GM23338 (cell line): Measurements from ENCODE around the gene MST1.

ENCODE experiments used
- EZH2 ChIP-seq: fragments of 200-600 bp; sonication (generic); IDR thresholded peaks from one replicate; pipeline ENCODE4 v1.8.0; 2017; ENCODE audit warnings: antibody characterized with exemption, mild to moderate bottlenecking, low read depth; ENCODE audit not compliant: unreplicated experiment
- EZH2phosphoT487 ChIP-seq: fragments of 200-600 bp; sonication (generic); IDR thresholded peaks from one replicate; pipeline ENCODE4 v1.8.1; 2018; ENCODE audit warnings: antibody characterized with exemption; ENCODE audit not compliant: unreplicated experiment
- POLR2AphosphoS5 ChIP-seq: IDR thresholded peaks from 2 replicates; pipeline ENCODE4 v1.6.1; 2016; ENCODE audit warnings: antibody characterized with exemption, low read depth
- TF ChIP-seq, protein P1 (sequence below), 2 experiments: fragments of 200-600 bp in 1 of 2; sonication (generic) in 1 of 2; conservative IDR thresholded peaks; 2 replicates each; pipeline versions ENCODE4 v1.5.1 to v1.6.1; 2016 to 2017; ENCODE audit warnings: antibody characterized with exemption in 2 of 2, low read depth in 2 of 2, mild to moderate bottlenecking in 2 of 2, moderate library complexity in 1 of 2
- TF ChIP-seq, protein P2 (sequence below): IDR thresholded peaks from one replicate; pipeline ENCODE4 v1.6.1; 2018; ENCODE audit warnings: antibody characterized with exemption; ENCODE audit not compliant: unreplicated experiment
- TF ChIP-seq, protein P3 (sequence below): IDR thresholded peaks from 2 replicates; pipeline ENCODE4 v1.6.1; 2016; ENCODE audit warnings: antibody characterized with exemption

DNA sequence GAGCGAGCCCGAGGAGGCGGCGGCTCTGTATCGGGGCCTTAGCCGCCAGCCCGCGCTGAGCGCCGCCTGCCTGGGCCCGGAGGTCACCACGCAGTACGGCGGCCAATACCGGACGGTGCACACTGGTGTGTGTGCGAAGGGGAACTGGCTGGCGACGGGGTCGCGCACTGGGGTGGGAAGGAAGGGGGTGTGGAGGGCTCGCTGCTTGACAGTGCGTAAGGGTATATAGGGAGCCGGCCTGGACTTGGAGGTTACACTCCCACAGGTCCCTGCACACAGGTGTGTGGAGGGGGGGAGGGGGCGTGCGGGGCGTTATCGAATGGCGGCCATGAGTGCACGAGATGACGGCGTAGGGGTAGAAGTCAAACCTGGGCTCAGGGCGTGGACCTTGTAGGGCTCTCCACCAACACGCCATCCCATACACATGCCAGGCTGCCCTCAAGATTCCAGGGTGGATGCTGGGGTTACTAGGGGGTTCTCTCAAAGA lies 14.7 kb downstream of the MST1 start:
- TF ChIP-seq, protein P1, sequence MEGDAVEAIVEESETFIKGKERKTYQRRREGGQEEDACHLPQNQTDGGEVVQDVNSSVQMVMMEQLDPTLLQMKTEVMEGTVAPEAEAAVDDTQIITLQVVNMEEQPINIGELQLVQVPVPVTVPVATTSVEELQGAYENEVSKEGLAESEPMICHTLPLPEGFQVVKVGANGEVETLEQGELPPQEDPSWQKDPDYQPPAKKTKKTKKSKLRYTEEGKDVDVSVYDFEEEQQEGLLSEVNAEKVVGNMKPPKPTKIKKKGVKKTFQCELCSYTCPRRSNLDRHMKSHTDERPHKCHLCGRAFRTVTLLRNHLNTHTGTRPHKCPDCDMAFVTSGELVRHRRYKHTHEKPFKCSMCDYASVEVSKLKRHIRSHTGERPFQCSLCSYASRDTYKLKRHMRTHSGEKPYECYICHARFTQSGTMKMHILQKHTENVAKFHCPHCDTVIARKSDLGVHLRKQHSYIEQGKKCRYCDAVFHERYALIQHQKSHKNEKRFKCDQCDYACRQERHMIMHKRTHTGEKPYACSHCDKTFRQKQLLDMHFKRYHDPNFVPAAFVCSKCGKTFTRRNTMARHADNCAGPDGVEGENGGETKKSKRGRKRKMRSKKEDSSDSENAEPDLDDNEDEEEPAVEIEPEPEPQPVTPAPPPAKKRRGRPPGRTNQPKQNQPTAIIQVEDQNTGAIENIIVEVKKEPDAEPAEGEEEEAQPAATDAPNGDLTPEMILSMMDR (conservative IDR thresholded peaks at IDR 0.05; ENCODE audit: low read depth in 2 of 2): no peak
- TF ChIP-seq EZH2: no peak
- no peak for TF ChIP-seq POLR2AphosphoS5
- TF ChIP-seq, protein P2, sequence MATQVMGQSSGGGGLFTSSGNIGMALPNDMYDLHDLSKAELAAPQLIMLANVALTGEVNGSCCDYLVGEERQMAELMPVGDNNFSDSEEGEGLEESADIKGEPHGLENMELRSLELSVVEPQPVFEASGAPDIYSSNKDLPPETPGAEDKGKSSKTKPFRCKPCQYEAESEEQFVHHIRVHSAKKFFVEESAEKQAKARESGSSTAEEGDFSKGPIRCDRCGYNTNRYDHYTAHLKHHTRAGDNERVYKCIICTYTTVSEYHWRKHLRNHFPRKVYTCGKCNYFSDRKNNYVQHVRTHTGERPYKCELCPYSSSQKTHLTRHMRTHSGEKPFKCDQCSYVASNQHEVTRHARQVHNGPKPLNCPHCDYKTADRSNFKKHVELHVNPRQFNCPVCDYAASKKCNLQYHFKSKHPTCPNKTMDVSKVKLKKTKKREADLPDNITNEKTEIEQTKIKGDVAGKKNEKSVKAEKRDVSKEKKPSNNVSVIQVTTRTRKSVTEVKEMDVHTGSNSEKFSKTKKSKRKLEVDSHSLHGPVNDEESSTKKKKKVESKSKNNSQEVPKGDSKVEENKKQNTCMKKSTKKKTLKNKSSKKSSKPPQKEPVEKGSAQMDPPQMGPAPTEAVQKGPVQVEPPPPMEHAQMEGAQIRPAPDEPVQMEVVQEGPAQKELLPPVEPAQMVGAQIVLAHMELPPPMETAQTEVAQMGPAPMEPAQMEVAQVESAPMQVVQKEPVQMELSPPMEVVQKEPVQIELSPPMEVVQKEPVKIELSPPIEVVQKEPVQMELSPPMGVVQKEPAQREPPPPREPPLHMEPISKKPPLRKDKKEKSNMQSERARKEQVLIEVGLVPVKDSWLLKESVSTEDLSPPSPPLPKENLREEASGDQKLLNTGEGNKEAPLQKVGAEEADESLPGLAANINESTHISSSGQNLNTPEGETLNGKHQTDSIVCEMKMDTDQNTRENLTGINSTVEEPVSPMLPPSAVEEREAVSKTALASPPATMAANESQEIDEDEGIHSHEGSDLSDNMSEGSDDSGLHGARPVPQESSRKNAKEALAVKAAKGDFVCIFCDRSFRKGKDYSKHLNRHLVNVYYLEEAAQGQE: no peak
- TF ChIP-seq, protein P3, sequence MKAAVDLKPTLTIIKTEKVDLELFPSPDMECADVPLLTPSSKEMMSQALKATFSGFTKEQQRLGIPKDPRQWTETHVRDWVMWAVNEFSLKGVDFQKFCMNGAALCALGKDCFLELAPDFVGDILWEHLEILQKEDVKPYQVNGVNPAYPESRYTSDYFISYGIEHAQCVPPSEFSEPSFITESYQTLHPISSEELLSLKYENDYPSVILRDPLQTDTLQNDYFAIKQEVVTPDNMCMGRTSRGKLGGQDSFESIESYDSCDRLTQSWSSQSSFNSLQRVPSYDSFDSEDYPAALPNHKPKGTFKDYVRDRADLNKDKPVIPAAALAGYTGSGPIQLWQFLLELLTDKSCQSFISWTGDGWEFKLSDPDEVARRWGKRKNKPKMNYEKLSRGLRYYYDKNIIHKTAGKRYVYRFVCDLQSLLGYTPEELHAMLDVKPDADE: no peak
- TF ChIP-seq EZH2phosphoT487: no peak
